Activated naive CD8-positive, alpha-beta T cell treated with anti-CD3 and anti-CD28 coated beads, Interleukin-2, amount 10 ng/mL, durations not matched to agents 7 days and 5 days (primary cell): Measurements from ENCODE around the gene ZNF354C. TPM values are rescaled to one million over a fixed set of nuclear protein-coding genes. Genes with fewer than 3 reads are reported as not detected.

Experiments
- ATAC-seq: fragments of 150-1000 bp; cut with Tn5 transposase; one replicate; pipeline ENCODE4 v1.10.0; 2021; ENCODE audit warnings: low read depth, moderate library complexity
- POLR2A ChIA-PET: fragments of 350-600 bp; sonication (Branson Sonifier 250); formaldehyde crosslinking; loops from one replicate; lab custom pipeline; 2021; ENCODE audit warnings: antibody characterized with exemption; lab: Charles Lee
- DNase-seq: peaks from one replicate; pipeline ENCODE4 v3.0.0; 2021
- H3K27ac Mint-ChIP-seq: one replicate; pipeline ENCODE4 v1.8.0; 2022; ENCODE audit warnings: mild to moderate bottlenecking, mixed read lengths
- H3K27me3 Mint-ChIP-seq: one replicate; pipeline ENCODE4 v1.8.0; 2022; ENCODE audit warnings: mild to moderate bottlenecking, moderate library complexity, mixed read lengths
- H3K36me3 Mint-ChIP-seq: one replicate; pipeline ENCODE4 v1.8.0; 2021; ENCODE audit warnings: mild to moderate bottlenecking, mixed read lengths
- H3K4me1 Mint-ChIP-seq: one replicate; pipeline ENCODE4 v1.8.0; 2021; ENCODE audit warnings: mixed read lengths
- H3K4me3 Mint-ChIP-seq: one replicate; pipeline ENCODE4 v1.8.0; 2022; ENCODE audit warnings: mild to moderate bottlenecking, moderate library complexity, mixed read lengths
- H3K9me3 Mint-ChIP-seq: one replicate; pipeline ENCODE4 v1.8.0; 2021; ENCODE audit warnings: mixed read lengths
- total RNA-seq, 2 experiments: library from RNA; stranded (reverse); gene quantifications; one replicate each; pipeline ENCODE4 v1.2.3, GENCODE V29; 2021

The ZNF354C gene
- total RNA-seq = 1 to 10 TPM; 9.0 to 9.4 TPM

- peaks cover 16% of the 10 kb centered on the region for H3K4me1 Mint-ChIP-seq
- DNase-seq (peak; percentile 89), ATAC-seq (peak; percentile 97)
- POLR2A ChIA-PET = interaction anchor here (0.6 to 2.1 kb wide), 6 partner anchors 14 to 856 kb away, joined by 3 to 15 read pairs (median 4); partner anchors contain the start of genes HNRNPAB, ZNF354A, ZNF354B and ZNF879
- peaks cover 44% of the 10 kb centered on the region for H3K36me3 Mint-ChIP-seq
- peak within 1 kb of the TSS; percentile 87 for H3K27ac Mint-ChIP-seq
- H3K9me3 Mint-ChIP-seq = peaks cover 35% of the 10 kb centered on the region
- peak within 1 kb of the TSS; percentile 86 for H3K4me3 Mint-ChIP-seq
- no peaks in the 10 kb centered on the region for H3K27me3 Mint-ChIP-seq
These were observed at the start of gene ZNF354C for GRCh38 chr5:179060116-179061008. Gene ZNF354C (plus strand): TSS chr5:179060373. CDS start chr5:179062069, 1,696 bp downstream.

DNA sequence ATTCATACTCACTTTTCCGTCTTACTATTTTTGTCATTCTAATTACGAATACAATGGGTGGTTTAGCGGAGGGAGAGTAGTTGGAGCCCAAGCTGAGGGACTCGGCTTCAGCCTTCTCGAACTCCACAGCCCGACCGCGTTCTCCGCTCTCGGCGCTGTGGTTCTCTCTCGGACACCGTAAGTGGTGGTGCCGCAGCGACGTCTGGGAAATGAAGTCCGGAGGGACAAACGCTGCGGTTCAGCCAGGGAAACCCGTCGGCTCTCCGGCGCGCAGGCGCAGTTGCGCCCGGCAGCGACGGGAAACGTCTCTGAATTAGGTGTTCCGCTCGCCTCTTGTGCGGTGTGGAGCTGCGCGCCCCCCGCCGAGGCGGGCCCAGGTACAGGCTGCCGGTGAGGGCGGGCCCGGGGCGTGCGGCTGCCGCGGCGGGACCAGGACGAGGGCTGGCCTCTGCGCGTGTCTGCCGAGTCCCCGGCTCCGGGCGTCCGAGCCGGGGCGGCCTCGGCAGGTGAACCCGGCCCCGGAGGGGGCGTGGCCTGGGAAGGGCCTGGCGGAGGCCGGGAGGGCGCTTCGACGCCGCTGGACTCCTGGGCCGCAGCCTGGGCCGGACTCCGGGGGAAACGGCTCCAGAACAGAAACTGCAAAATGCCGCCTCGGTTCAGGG, 36.5 kb upstream of the ZNF354C start, which contains the start of gene ZNF879:
Gene ZNF879, plus strand, starts transcription at position 277 of the 662 bp plus-strand sequence. CDS start 1,201 bp downstream, outside the sequence.
- H3K27ac Mint-ChIP-seq = peak within 1 kb of the TSS; percentile 89
- H3K4me1 Mint-ChIP-seq = peaks cover 2% of the 10 kb centered on the region
- peaks cover 36% of the 10 kb centered on the region for H3K36me3 Mint-ChIP-seq
- DNase-seq (peak; percentile 94), ATAC-seq (peak; percentile 96)
- peak within 1 kb of the TSS; percentile 98 for H3K4me3 Mint-ChIP-seq
- peaks cover 6% of the 10 kb centered on the region for H3K27me3 Mint-ChIP-seq
- peaks cover 19% of the 10 kb centered on the region for H3K9me3 Mint-ChIP-seq
- POLR2A ChIA-PET = interaction anchor here (0.6 to 2.5 kb wide), 2 partner anchors 19 to 36 kb away, joined by 3 to 15 read pairs; partner anchors contain the start of gene ZNF354C

GRCh38 chr5:179033004-179033580, 27.1 kb upstream of the ZNF354C start:
- Mint-ChIP-seq H3K36me3 (peaks cover 51% of the 10 kb centered on the region), H3K4me1 (no peaks in the 10 kb centered on the region), H3K4me3 (no peak overlapping the region), H3K27me3 (no peaks in the 10 kb centered on the region), H3K27ac (no peak overlapping the region), H3K9me3 (peaks cover 44% of the 10 kb centered on the region)
- ATAC-seq (no peak), DNase-seq (no peak)
- POLR2A ChIA-PET = interaction anchor here (0.7 kb wide), 1 partner anchor 30 kb away, joined by 3 read pairs; no protein-coding TSS in a partner anchor

DNA sequence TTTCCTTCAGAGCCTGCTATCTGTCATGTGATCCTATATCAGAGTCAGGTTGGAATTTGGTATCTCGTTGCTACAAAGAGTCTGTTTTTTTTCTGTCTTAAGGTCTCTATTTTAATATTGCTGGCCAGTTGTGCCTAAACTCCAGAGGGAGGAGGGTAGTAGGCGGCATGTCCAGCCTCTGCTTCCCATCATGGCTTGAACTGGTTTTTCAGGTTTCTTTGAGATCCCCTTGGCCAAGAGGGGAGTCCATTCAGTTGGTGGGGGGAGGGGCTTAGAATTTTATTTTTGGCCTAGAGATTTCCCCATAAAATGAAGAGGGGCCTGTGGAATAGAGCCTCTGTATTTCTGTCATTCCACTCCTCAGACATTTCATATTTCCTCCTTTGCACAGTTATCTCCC, 15.4 kb upstream of the ZNF354C start:
- Mint-ChIP-seq H3K36me3 (peaks cover 2% of the 10 kb centered on the region), H3K4me3 (no peak overlapping the region), H3K27ac (no peak overlapping the region), H3K27me3 (no peaks in the 10 kb centered on the region), H3K4me1 (no peaks in the 10 kb centered on the region), H3K9me3 (peaks cover 26% of the 10 kb centered on the region)
- POLR2A ChIA-PET = no interaction called here
- no peak for DNase-seq
- ATAC-seq = no peak

GRCh38 chr5:179051784-179052183, 8.4 kb upstream of the ZNF354C start:
- Mint-ChIP-seq H3K27ac (no peak overlapping the region), H3K27me3 (no peaks in the 10 kb centered on the region), H3K4me1 (no peaks in the 10 kb centered on the region), H3K9me3 (peaks cover 20% of the 10 kb centered on the region), H3K36me3 (peaks cover 2% of the 10 kb centered on the region), H3K4me3 (no peak overlapping the region)
- POLR2A ChIA-PET = no interaction called here
- DNase-seq = no peak
- no peak for ATAC-seq

DNA sequence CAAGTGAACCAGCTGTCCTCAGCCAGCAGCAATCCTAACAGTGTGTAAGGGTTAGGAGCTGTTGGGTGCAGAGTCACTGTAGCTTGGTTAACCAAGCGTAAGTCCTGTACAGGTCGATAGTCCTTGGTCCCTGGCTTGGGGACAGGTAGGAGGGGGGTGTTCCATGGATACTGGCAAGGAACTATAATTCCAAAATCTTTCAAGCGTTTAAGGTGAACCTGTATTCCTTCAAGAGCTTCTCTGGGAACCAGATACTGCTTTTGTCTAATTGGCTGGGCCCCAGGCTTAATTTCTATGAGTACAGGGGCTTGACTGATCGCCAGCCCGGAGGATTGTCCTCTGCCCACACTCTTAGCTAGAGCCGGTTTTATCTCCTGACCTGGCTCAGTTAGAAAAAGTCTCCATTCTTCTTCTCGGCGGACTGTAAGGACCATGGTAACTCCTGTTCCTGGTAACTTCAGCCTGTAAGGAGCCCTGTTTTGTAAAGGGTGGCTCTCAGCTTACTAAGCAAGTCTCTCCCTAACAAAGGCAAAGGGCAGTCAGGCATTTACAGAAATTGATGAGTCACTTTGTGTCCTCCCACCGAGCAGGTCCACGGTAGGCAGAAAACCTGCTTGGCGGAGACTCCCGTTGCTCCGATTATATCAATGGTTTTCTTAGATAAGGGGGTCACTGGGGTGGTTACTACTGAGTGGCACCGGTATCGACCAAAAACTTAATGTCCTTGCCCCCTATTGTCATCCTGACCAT, 6.0 kb upstream of the ZNF354C start:
- no peaks in the 10 kb centered on the region for H3K27me3 Mint-ChIP-seq
- no peak for ATAC-seq
- DNase-seq = no peak
- no peaks in the 10 kb centered on the region for H3K4me1 Mint-ChIP-seq
- POLR2A ChIA-PET = no interaction called here
- peaks cover 18% of the 10 kb centered on the region for H3K9me3 Mint-ChIP-seq
- no peak overlapping the region for H3K27ac Mint-ChIP-seq
- peaks cover 2% of the 10 kb centered on the region for H3K36me3 Mint-ChIP-seq
- no peak overlapping the region for H3K4me3 Mint-ChIP-seq

DNA sequence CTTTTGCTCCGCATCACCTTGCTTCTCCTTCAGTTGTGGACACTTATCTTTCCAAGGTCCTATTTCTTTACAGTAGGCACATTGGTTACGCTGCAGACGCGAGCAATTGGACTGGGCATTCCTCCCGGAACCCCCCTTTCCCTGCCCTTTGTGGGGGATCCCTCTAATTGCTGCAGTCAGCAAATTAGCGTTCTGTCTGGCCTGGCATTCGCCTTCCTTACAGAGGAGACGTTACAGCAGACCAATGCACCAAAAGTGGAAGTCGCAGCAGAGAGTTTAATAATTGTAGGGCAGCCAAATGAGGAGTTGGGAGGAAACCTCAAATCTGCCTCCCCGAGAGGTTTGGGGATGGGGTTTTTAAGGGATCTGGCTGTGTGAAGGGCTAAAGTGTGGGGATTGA, 5.3 kb upstream of the ZNF354C start:
- H3K27ac Mint-ChIP-seq = no peak overlapping the region
- ATAC-seq (no peak), DNase-seq (no peak)
- POLR2A ChIA-PET = no interaction called here
- H3K4me1 Mint-ChIP-seq = peaks cover 3% of the 10 kb centered on the region
- H3K27me3 Mint-ChIP-seq = no peaks in the 10 kb centered on the region
- no peak overlapping the region for H3K4me3 Mint-ChIP-seq
- peaks cover 21% of the 10 kb centered on the region for H3K9me3 Mint-ChIP-seq
- H3K36me3 Mint-ChIP-seq = peaks cover 4% of the 10 kb centered on the region

- POLR2A ChIA-PET = no interaction called here
- no peak overlapping the region for H3K4me3 Mint-ChIP-seq
- peaks cover 21% of the 10 kb centered on the region for H3K9me3 Mint-ChIP-seq
- H3K36me3 Mint-ChIP-seq = peaks cover 4% of the 10 kb centered on the region
- peaks cover 5% of the 10 kb centered on the region for H3K4me1 Mint-ChIP-seq
- no peaks in the 10 kb centered on the region for H3K27me3 Mint-ChIP-seq
- DNase-seq (no peak), ATAC-seq (no peak)
- no peak overlapping the region for H3K27ac Mint-ChIP-seq
These were observed 4.7 kb upstream of the ZNF354C start for GRCh38 chr5:179055436-179055835.

GRCh38 chr5:179055841-179056240, 4.3 kb upstream of the ZNF354C start:
- POLR2A ChIA-PET = no interaction called here
- Mint-ChIP-seq H3K27me3 (no peaks in the 10 kb centered on the region), H3K4me3 (no peak overlapping the region), H3K9me3 (peaks cover 21% of the 10 kb centered on the region), H3K27ac (no peak overlapping the region), H3K4me1 (peaks cover 8% of the 10 kb centered on the region), H3K36me3 (peaks cover 4% of the 10 kb centered on the region)
- no peak for DNase-seq
- ATAC-seq = no peak

DNA sequence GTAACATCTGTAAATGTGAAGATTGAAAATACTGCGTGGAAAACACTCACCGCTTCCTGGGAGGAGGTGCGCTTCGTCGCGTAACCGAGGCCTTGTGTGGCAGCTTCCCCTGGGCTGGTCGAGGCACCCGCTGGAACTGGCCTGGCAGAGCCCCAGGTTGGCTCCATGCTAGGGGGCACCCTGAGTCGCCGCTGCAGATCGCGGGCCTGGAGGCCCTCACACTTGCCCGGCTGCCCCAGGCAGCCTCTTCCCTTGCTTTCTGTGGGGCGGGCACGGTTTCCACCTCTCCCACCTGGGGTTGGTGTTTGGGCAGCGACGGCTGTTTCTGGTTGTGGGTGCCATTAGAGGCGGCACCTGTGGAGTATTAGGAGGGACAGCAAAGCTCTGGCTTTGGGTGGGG, 852 bp downstream of the ZNF354C start:
- peaks cover 16% of the 10 kb centered on the region for H3K4me1 Mint-ChIP-seq
- ATAC-seq = no peak
- H3K4me3 Mint-ChIP-seq = peak overlapping the region; percentile 86
- peak; percentile 29 for DNase-seq
- H3K27me3 Mint-ChIP-seq = no peaks in the 10 kb centered on the region
- peak overlapping the region; percentile 78 for H3K27ac Mint-ChIP-seq
- POLR2A ChIA-PET = interaction anchor here (1.7 to 2.1 kb wide), 2 partner anchors 13 to 37 kb away, joined by 7 to 15 read pairs; partner anchors contain the start of gene ZNF879
- peaks cover 35% of the 10 kb centered on the region for H3K9me3 Mint-ChIP-seq
- peaks cover 51% of the 10 kb centered on the region for H3K36me3 Mint-ChIP-seq

- no peak for DNase-seq
- H3K4me3 Mint-ChIP-seq = no peak overlapping the region
- POLR2A ChIA-PET = no interaction called here
- no peaks in the 10 kb centered on the region for H3K27me3 Mint-ChIP-seq
- ATAC-seq = no peak
- peaks cover 86% of the 10 kb centered on the region for H3K36me3 Mint-ChIP-seq
- H3K9me3 Mint-ChIP-seq = peaks cover 43% of the 10 kb centered on the region
- peaks cover 8% of the 10 kb centered on the region for H3K4me1 Mint-ChIP-seq
- H3K27ac Mint-ChIP-seq = no peak overlapping the region
These were observed 5.5 kb downstream of the ZNF354C start for GRCh38 chr5:179065703-179066102.

- no peak for ATAC-seq
- Mint-ChIP-seq H3K4me3 (no peak overlapping the region), H3K4me1 (no peaks in the 10 kb centered on the region), H3K36me3 (peaks cover 67% of the 10 kb centered on the region), H3K27me3 (no peaks in the 10 kb centered on the region), H3K9me3 (peaks cover 46% of the 10 kb centered on the region), H3K27ac (no peak overlapping the region)
- no peak for DNase-seq
- POLR2A ChIA-PET = no interaction called here
These were observed 19.2 kb downstream of the ZNF354C start for GRCh38 chr5:179079165-179079987.
